ENCODE measurements around the gene SH2D2A. TPM values are rescaled to one million over a fixed set of nuclear protein-coding genes. Genes with fewer than 3 reads are reported as not detected.

Gene SH2D2A
- total and polyA plus RNA-seq, 2 donors (not counting 3 experiments of a cell fraction or from before 2014, with no cell fraction given) = 0.92 to 1.1 TPM

DNA sequence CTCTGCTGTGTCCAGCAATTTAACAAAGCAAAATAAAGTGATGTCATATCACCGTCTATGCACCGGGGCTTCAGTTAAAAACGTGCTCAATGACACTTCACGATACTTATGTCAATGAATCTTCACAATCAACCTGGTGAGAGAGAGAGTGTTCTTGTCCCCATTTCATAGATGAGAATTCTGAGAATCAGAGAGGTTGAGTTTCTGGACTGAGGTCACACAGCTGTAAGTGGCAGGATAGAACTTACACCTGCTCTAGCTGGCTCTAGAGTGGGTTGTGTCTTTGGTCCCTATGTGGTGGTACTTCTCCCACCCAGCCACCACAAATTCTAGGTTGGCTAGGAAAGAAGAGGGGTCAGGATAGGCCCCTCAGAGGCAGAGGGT is 49.2 kb upstream of the SH2D2A start:
- ChIA-PET CTCF (interaction anchor here (1.0 kb wide), 1 partner anchor 140 kb away, joined by 3 read pairs; no protein-coding TSS in a partner anchor), POLR2A (no interaction called here)
- Histone ChIP-seq H3K4me2 (ENCODE audit: insufficient read depth, low read length) (no peak overlapping the region), H3K27ac (ENCODE audit: insufficient read depth, low read depth, low read length) (no peak overlapping the region), H3K4me1 (ENCODE audit: control insufficient read depth, extremely low read depth, insufficient read depth, low read length) (peaks cover 10% of the 10 kb centered on the region), H3K4me3 (replicated peaks in 1 of 3; ENCODE audit: insufficient read depth in 1 of 3, low read depth in 1 of 3, low read length in 3 of 3) (no peak overlapping the region), H3K27me3 (ENCODE audit: control insufficient read depth in 2 of 2, insufficient read depth in 2 of 2, low read length in 2 of 2) (peaks cover 11 to 12% of the 10 kb centered on the region in 2 experiments), H3K36me3 (ENCODE audit: control insufficient read depth in 2 of 2, extremely low read depth in 1 of 2, insufficient read depth in 2 of 2, low read length in 2 of 2) (no peaks in the 10 kb centered on the region), H3K9me3 (replicated peaks; ENCODE audit: control insufficient read depth, insufficient read depth, low read length) (no peaks in the 10 kb centered on the region), H2AFZ (ENCODE audit: low read depth, low read length) (no peak overlapping the region), H4K20me1 (replicated peaks; ENCODE audit: control insufficient read depth, extremely low read depth, insufficient read depth, low read length) (no peaks in the 10 kb centered on the region), H3K79me2 (ENCODE audit: control insufficient read depth, insufficient read depth, low read length) (no peaks in the 10 kb centered on the region), H3K9ac (replicated peaks; ENCODE audit: extremely low read depth, insufficient read depth, low read length) (no peak overlapping the region), H3K9me1 (replicated peaks; ENCODE audit: control insufficient read depth, extremely low read depth, insufficient read depth, low read length) (no peaks in the 10 kb centered on the region)
- no TSS peak for BruUV-seq (replicated peaks)
- intact Hi-C loops (cut with micrococcal nuclease) (no loop called here), dilution Hi-C loops (cut with MboI; ENCODE audit: extremely low pct_ligation_motif_present, low sequenced_read_pairs) (no loop called here)
- FAIRE-seq = no peak
- DNase-seq (ENCODE audit: low read depth, low spot score) = no peak
- TF ChIP-seq POLR2A (IDR thresholded peaks at IDR 0.05; ENCODE audit: low read depth, low read length) (no peak), MYC (IDR thresholded peaks at IDR 0.05; ENCODE audit: low read depth, low read length) (no peak), POLR2AphosphoS5 (IDR thresholded peaks at IDR 0.05; ENCODE audit: insufficient read depth, low read depth, low read length) (no peak), GATA2 (IDR thresholded peaks at IDR 0.05; ENCODE audit: insufficient read depth, insufficient read length, low read depth, low read length) (no peak), JUN (IDR thresholded peaks at IDR 0.05; ENCODE audit: borderline replicate concordance, insufficient read depth, insufficient read length, low read depth) (no peak), EZH2 (IDR thresholded peaks at IDR 0.05; ENCODE audit: borderline replicate concordance, low read depth, low read length, severe bottlenecking) (no peak), FOS (IDR thresholded peaks at IDR 0.05; ENCODE audit: borderline replicate concordance, insufficient read depth, low read length) (no peak)
- TF ChIP-seq, protein P1, sequence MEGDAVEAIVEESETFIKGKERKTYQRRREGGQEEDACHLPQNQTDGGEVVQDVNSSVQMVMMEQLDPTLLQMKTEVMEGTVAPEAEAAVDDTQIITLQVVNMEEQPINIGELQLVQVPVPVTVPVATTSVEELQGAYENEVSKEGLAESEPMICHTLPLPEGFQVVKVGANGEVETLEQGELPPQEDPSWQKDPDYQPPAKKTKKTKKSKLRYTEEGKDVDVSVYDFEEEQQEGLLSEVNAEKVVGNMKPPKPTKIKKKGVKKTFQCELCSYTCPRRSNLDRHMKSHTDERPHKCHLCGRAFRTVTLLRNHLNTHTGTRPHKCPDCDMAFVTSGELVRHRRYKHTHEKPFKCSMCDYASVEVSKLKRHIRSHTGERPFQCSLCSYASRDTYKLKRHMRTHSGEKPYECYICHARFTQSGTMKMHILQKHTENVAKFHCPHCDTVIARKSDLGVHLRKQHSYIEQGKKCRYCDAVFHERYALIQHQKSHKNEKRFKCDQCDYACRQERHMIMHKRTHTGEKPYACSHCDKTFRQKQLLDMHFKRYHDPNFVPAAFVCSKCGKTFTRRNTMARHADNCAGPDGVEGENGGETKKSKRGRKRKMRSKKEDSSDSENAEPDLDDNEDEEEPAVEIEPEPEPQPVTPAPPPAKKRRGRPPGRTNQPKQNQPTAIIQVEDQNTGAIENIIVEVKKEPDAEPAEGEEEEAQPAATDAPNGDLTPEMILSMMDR (IDR thresholded peaks at IDR 0.05; ENCODE audit: extremely low read depth in 1 of 2, insufficient read depth in 1 of 2, low read depth in 1 of 2, low read length in 2 of 2) = no peak
- TF ChIP-seq, protein P2, sequence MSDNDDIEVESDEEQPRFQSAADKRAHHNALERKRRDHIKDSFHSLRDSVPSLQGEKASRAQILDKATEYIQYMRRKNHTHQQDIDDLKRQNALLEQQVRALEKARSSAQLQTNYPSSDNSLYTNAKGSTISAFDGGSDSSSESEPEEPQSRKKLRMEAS (IDR thresholded peaks at IDR 0.05; ENCODE audit: insufficient read depth, insufficient read length) = no peak

Measured in endothelial cell of umbilical vein (primary cell).